ENCODE measurements around the gene HTT.

Gene HTT

GRCh38 chr4:3074078-3074845 lies at the start of gene HTT, which contains the start of gene HTT-AS:
HTT (plus strand) TSS chr4:3074681; CDS start chr4:3074826, 145 bp downstream.
HTT-AS (minus strand) TSS chr4:3074538.
- ATAC-seq (replicated peaks), result peak; percentile 79 to 83
- Mint-ChIP-seq H3K36me3 (peaks cover 25 to 36% of the 10 kb centered on the region in 2 donors), H3K27ac (peak within 1 kb of the TSS; percentile 99), H3K4me3 (peak within 1 kb of the TSS; percentile 88 to 93), H3K27me3 (no peaks in the 10 kb centered on the region), H3K4me1 (peaks cover 22 to 33% of the 10 kb centered on the region in 2 donors), H3K9me3 (no peaks in the 10 kb centered on the region)
- DNase-seq, result peak; percentile 95

- ATAC-seq (replicated peaks) (no peak), DNase-seq (no peak)
- Mint-ChIP-seq H3K9me3 (peaks cover 11 to 14% of the 10 kb centered on the region in 2 donors), H3K27ac (no peak overlapping the region), H3K4me3 (no peak overlapping the region), H3K27me3 (peaks cover 0 to 15% of the 10 kb centered on the region in 2 donors), H3K36me3 (peaks cover 4 to 6% of the 10 kb centered on the region in 2 donors), H3K4me1 (no peaks in the 10 kb centered on the region)
Measured at GRCh38 chr4:3025881-3026280, 48.6 kb upstream of the HTT start.

- H3K4me3 Mint-ChIP-seq, result no peak overlapping the region
- peaks cover 11 to 14% of the 10 kb centered on the region in 2 donors for H3K9me3 Mint-ChIP-seq
- H3K36me3 Mint-ChIP-seq, result peaks cover 4 to 6% of the 10 kb centered on the region in 2 donors
- no peak overlapping the region for H3K27ac Mint-ChIP-seq
- no peaks in the 10 kb centered on the region for H3K4me1 Mint-ChIP-seq
- DNase-seq (no peak), ATAC-seq (replicated peaks) (no peak)
- H3K27me3 Mint-ChIP-seq, result peaks cover 0 to 15% of the 10 kb centered on the region in 2 donors
Measured at GRCh38 chr4:3026540-3026939, 47.9 kb upstream of the HTT start.

GRCh38 chr4:3029464-3029863 lies 45.0 kb upstream of the HTT start:
- H3K27me3 Mint-ChIP-seq, result no peaks in the 10 kb centered on the region
- no peak overlapping the region for H3K4me3 Mint-ChIP-seq
- no peaks in the 10 kb centered on the region for H3K36me3 Mint-ChIP-seq
- no peak for DNase-seq
- H3K4me1 Mint-ChIP-seq, result peaks cover 5 to 7% of the 10 kb centered on the region in 2 donors
- H3K27ac Mint-ChIP-seq, result no peak overlapping the region
- no peaks in the 10 kb centered on the region for H3K9me3 Mint-ChIP-seq
- ATAC-seq (replicated peaks), result no peak

- Mint-ChIP-seq H3K27ac (no peak overlapping the region), H3K27me3 (no peaks in the 10 kb centered on the region), H3K9me3 (no peaks in the 10 kb centered on the region), H3K4me1 (peaks cover 5 to 7% of the 10 kb centered on the region in 2 donors), H3K36me3 (no peaks in the 10 kb centered on the region), H3K4me3 (no peak overlapping the region)
- ATAC-seq (replicated peaks), result no peak
- DNase-seq, result no peak
Measured at GRCh38 chr4:3030566-3031356, 43.7 kb upstream of the HTT start.

GRCh38 chr4:3031357-3032082 lies 43.0 kb upstream of the HTT start:
- DNase-seq (no peak), ATAC-seq (replicated peaks) (no peak)
- H3K4me3 Mint-ChIP-seq, result no peak overlapping the region

GRCh38 chr4:3034231-3034630 lies 40.2 kb upstream of the HTT start:
- Mint-ChIP-seq H3K36me3 (no peaks in the 10 kb centered on the region), H3K4me1 (peaks cover 16 to 28% of the 10 kb centered on the region in 2 donors), H3K4me3 (no peak overlapping the region), H3K27me3 (no peaks in the 10 kb centered on the region), H3K27ac (no peak overlapping the region), H3K9me3 (no peaks in the 10 kb centered on the region)
- DNase-seq (no peak), ATAC-seq (replicated peaks) (no peak)

More at GRCh38 chr4:3031357-3032082, 43.0 kb upstream of the HTT start:
- Mint-ChIP-seq H3K27me3 (no peaks in the 10 kb centered on the region), H3K4me1 (peaks cover 5 to 7% of the 10 kb centered on the region in 2 donors), H3K36me3 (no peaks in the 10 kb centered on the region), H3K9me3 (no peaks in the 10 kb centered on the region), H3K27ac (no peak overlapping the region)

- H3K27ac Mint-ChIP-seq, result no peak overlapping the region
- H3K4me3 Mint-ChIP-seq, result no peak overlapping the region
Measured at GRCh38 chr4:3035249-3035648, 39.2 kb upstream of the HTT start.

GRCh38 chr4:3035674-3036073 lies 38.8 kb upstream of the HTT start:
- Mint-ChIP-seq H3K27me3 (no peaks in the 10 kb centered on the region), H3K9me3 (no peaks in the 10 kb centered on the region), H3K27ac (no peak overlapping the region), H3K36me3 (no peaks in the 10 kb centered on the region), H3K4me3 (no peak overlapping the region), H3K4me1 (peaks cover 19 to 39% of the 10 kb centered on the region in 2 donors)
- ATAC-seq (replicated peaks) (no peak), DNase-seq (no peak)

More at GRCh38 chr4:3035249-3035648, 39.2 kb upstream of the HTT start:
- H3K36me3 Mint-ChIP-seq, result no peaks in the 10 kb centered on the region
- H3K4me1 Mint-ChIP-seq, result peaks cover 16 to 34% of the 10 kb centered on the region in 2 donors
- no peak for ATAC-seq (replicated peaks)
- DNase-seq, result no peak
- no peaks in the 10 kb centered on the region for H3K9me3 Mint-ChIP-seq
- no peaks in the 10 kb centered on the region for H3K27me3 Mint-ChIP-seq

- Mint-ChIP-seq H3K27me3 (no peaks in the 10 kb centered on the region), H3K36me3 (peaks cover 0 to 1% of the 10 kb centered on the region in 2 donors), H3K4me3 (no peak overlapping the region), H3K4me1 (peaks cover 21 to 44% of the 10 kb centered on the region in 2 donors), H3K9me3 (no peaks in the 10 kb centered on the region), H3K27ac (no peak overlapping the region)
- DNase-seq (no peak), ATAC-seq (replicated peaks) (no peak)
Measured at GRCh38 chr4:3036131-3036952, 38.1 kb upstream of the HTT start.

GRCh38 chr4:3037957-3038461 lies 36.5 kb upstream of the HTT start:
- peak overlapping the region; percentile 53 for H3K27ac Mint-ChIP-seq
- no peak for DNase-seq
- H3K27me3 Mint-ChIP-seq, result no peaks in the 10 kb centered on the region
- peaks cover 31 to 61% of the 10 kb centered on the region in 2 donors for H3K4me1 Mint-ChIP-seq
- H3K9me3 Mint-ChIP-seq, result no peaks in the 10 kb centered on the region
- peak in 1 of 2 donors; percentile 3 for ATAC-seq (replicated peaks)
- peaks cover 9 to 11% of the 10 kb centered on the region in 2 donors for H3K36me3 Mint-ChIP-seq
- H3K4me3 Mint-ChIP-seq, result peak overlapping the region; percentile 84

GRCh38 chr4:3039706-3040366 lies 34.6 kb upstream of the HTT start:
- Mint-ChIP-seq H3K36me3 (peaks cover 9 to 20% of the 10 kb centered on the region in 2 donors), H3K9me3 (no peaks in the 10 kb centered on the region), H3K27ac (peak overlapping the region; percentile 14), H3K4me3 (peak overlapping the region; percentile 95), H3K4me1 (peaks cover 36 to 69% of the 10 kb centered on the region in 2 donors), H3K27me3 (no peaks in the 10 kb centered on the region)
- DNase-seq, result no peak
- ATAC-seq (replicated peaks), result no peak

Measured in stimulated activated naive B cell treated with anti-CD40 and anti-IgM and Interleukin-4, amounts not matched to agents 10 μg/mL and 1 μg/mL and 100 μg/mL, for 72 hours (primary cell).